B cell (primary cell): ENCODE data around the gene PEX13.

Source experiments
- CTCF ChIP-seq: fragments of 200-600 bp; IDR thresholded peaks from one replicate; pipeline ENCODE4 v1.8.0; 2022; ENCODE audit warnings: antibody characterized with exemption, mild to moderate bottlenecking
- EZH2 ChIP-seq: IDR thresholded peaks from 2 replicates; pipeline ENCODE4 v1.6.1; 2012; ENCODE audit warnings: borderline replicate concordance, low read depth, mild to moderate bottlenecking, moderate library complexity, low read length; ENCODE audit not compliant: insufficient read depth, poor library complexity, severe bottlenecking

- TF ChIP-seq CTCF (no peak), EZH2 (no peak)
Measured at GRCh38 chr2:61044636-61045035, 27.1 kb downstream of the PEX13 start.
